ES-I3 (cell line): ENCODE results near the gene SLC27A4.
"Not testable (repeated sequence)": the region's sequence is repeated elsewhere in the genome, so short reads cannot be mapped to it uniquely, and the experiment has no call there.

ENCODE experiments used
- H3K36me3 ChIP-seq: 2 replicates; pipeline ENCODE4 v1.6.1; 2013; ENCODE audit warnings: mild to moderate bottlenecking, low read length, control low read depth, moderate library complexity; ENCODE audit not compliant: insufficient read depth
- H3K4me1 ChIP-seq: 2 replicates; pipeline ENCODE4 v1.6.1; 2013; ENCODE audit warnings: mild to moderate bottlenecking, control low read depth, low read length; ENCODE audit not compliant: insufficient read depth
- H3K9ac ChIP-seq: 2 replicates; pipeline ENCODE4 v1.6.1; 2013; ENCODE audit warnings: low read depth, mild to moderate bottlenecking, low read length, moderate library complexity
- H3K9me3 ChIP-seq: 2 replicates; pipeline ENCODE4 v1.6.1; 2013; ENCODE audit warnings: mild to moderate bottlenecking, low read length, moderate library complexity; ENCODE audit not compliant: control insufficient read depth, insufficient read depth

SLC27A4 gene

GRCh38 chr9:128317629-128318028 lies 22.7 kb upstream of the SLC27A4 start:
- H3K4me1 ChIP-seq: no peaks in the 10 kb centered on the region
- H3K9ac ChIP-seq: no peak overlapping the region
- peaks cover 5% of the 10 kb centered on the region; the same call in 1 of the 2 replicates for H3K36me3 ChIP-seq
- H3K9me3 ChIP-seq: no peaks in the 10 kb centered on the region

GRCh38 chr9:128321343-128321742 lies 19.0 kb upstream of the SLC27A4 start:
- Histone ChIP-seq H3K36me3 (peaks cover 8% of the 10 kb centered on the region; the same call in 1 of the 2 replicates), H3K9me3 (no peaks in the 10 kb centered on the region), H3K9ac (no peak overlapping the region), H3K4me1 (peaks cover 6% of the 10 kb centered on the region; the same call in 1 of the 2 replicates)

GRCh38 chr9:128321879-128322403 lies 18.4 kb upstream of the SLC27A4 start:
- peak overlapping the region; percentile 94 for H3K9ac ChIP-seq
- no peaks in the 10 kb centered on the region for H3K9me3 ChIP-seq
- H3K4me1 ChIP-seq: peaks cover 6% of the 10 kb centered on the region; the same call in 1 of the 2 replicates
- H3K36me3 ChIP-seq: peaks cover 8% of the 10 kb centered on the region; the same call in 1 of the 2 replicates

- no peaks in the 10 kb centered on the region for H3K9me3 ChIP-seq
- peaks cover 6% of the 10 kb centered on the region; the same call in 1 of the 2 replicates for H3K4me1 ChIP-seq
- H3K9ac ChIP-seq: peak within 1 kb of the TSS; percentile 94
- H3K36me3 ChIP-seq: 0 out of 2 replicates have a peak, but pooled peaks cover 4% of the 10 kb centered on the region
Observed at GRCh38 chr9:128322404-128323211, 17.7 kb upstream of the SLC27A4 start, which contains the start of the genes COQ4 and TRUB2. TSS of gene COQ4 (plus strand) at chr9:128322839. CDS start at chr9:128322859, 20 bp downstream. TSS of gene TRUB2 (minus strand) at chr9:128322447. CDS start at chr9:128322408, 39 bp downstream.

DNA sequence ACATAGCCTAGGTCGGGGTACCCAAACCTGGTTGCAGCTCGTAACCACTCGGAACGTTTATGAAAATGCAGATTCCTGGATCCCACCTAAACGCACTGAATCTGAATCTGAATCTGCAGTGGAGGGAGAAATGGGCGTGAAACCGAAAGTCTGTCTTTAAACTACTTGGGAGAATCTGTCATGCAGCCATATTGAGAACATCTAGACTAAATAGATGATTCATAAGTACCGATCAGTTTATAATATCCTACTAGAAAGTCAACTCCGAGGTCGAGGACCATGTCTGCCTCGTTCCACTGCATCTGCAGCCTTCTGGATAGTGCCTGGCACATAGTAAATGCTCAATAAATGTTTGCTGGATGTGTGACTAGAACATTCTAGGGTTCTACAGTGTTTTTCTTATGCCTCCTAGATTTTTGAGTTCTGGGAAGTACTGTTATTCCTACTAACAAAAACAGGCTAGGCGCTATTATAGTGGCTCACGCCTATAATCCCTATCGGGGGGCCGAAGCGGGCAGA lies 17.1 kb upstream of the SLC27A4 start:
- Histone ChIP-seq H3K9me3 (no peaks in the 10 kb centered on the region), H3K4me1 (peaks cover 6% of the 10 kb centered on the region; the same call in 1 of the 2 replicates), H3K36me3 (0 out of 2 replicates have a peak, but pooled peaks cover 4% of the 10 kb centered on the region), H3K9ac (peak overlapping the region; percentile 94)

- 0 out of 2 replicates have a peak, but pooled peaks cover 4% of the 10 kb centered on the region for H3K36me3 ChIP-seq
- H3K4me1 ChIP-seq: peaks cover 6% of the 10 kb centered on the region; the same call in 1 of the 2 replicates
Observed at GRCh38 chr9:128323791-128324190, 16.5 kb upstream of the SLC27A4 start.

GRCh38 chr9:128324401-128324800 lies 15.9 kb upstream of the SLC27A4 start:
- Histone ChIP-seq H3K36me3 (0 out of 2 replicates have a peak, but pooled peaks cover 4% of the 10 kb centered on the region), H3K4me1 (peaks cover 6% of the 10 kb centered on the region; the same call in 1 of the 2 replicates), H3K9me3 (no peaks in the 10 kb centered on the region), H3K9ac (no peak overlapping the region)

More at GRCh38 chr9:128323791-128324190, 16.5 kb upstream of the SLC27A4 start:
- peak overlapping the region; percentile 94; the same call in 1 of the 2 replicates for H3K9ac ChIP-seq
- no peaks in the 10 kb centered on the region for H3K9me3 ChIP-seq

DNA sequence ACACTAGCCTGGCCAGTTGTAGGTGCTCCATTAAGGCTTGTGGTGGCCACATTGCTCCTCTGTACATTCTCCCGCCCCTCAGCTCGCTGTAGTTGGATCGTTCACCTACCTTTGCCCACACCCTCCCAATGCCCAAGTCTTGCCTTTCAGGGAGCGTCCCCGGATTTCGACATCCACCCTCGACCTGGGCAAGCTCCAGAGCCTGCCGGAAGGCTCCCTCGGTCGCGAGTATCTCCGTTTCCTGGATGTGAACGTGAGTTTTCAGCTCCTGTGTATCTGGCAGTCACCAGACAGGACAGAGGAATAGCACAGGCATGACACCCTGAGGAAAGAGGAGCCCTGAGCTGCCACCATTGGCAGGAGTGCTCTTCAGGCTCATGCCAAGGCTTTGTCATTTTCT lies 14.7 kb upstream of the SLC27A4 start:
- H3K4me1 ChIP-seq: peaks cover 6% of the 10 kb centered on the region; the same call in 1 of the 2 replicates
- no peaks in the 10 kb centered on the region for H3K9me3 ChIP-seq
- H3K36me3 ChIP-seq: 0 out of 2 replicates have a peak, but pooled peaks cover 4% of the 10 kb centered on the region
- no peak overlapping the region for H3K9ac ChIP-seq

- Histone ChIP-seq H3K9ac (no peak overlapping the region), H3K9me3 (no peaks in the 10 kb centered on the region), H3K4me1 (no peaks in the 10 kb centered on the region), H3K36me3 (no peaks in the 10 kb centered on the region)
Observed at GRCh38 chr9:128333451-128333869, 6.9 kb upstream of the SLC27A4 start.

GRCh38 chr9:128335161-128335560 lies 5.2 kb upstream of the SLC27A4 start:
- H3K9ac ChIP-seq: no peak overlapping the region
- H3K36me3 ChIP-seq: no peaks in the 10 kb centered on the region
- H3K4me1 ChIP-seq: no peaks in the 10 kb centered on the region
- H3K9me3 ChIP-seq: no peaks in the 10 kb centered on the region

DNA sequence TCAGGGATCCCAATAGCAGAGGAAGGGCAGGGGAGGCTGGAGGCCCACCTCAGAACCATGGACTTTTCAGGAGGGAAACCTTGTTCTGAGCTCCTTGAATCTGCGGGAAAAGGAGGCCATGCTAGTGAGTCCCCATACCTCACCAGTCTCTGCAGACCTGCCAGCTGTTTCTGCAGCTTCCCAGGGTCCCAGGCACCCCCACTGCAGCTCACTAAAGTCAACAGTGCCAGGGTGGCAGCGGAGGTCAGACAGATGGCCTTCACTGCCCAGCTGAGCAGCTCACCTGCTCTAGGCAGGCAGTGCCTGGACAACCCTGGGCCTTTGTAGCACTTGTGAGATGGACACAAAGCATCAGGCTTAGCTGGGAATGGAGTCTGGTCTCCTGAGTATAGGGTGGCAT lies 4.4 kb upstream of the SLC27A4 start:
- H3K9ac ChIP-seq: no peak overlapping the region
- no peaks in the 10 kb centered on the region for H3K36me3 ChIP-seq
- no peaks in the 10 kb centered on the region for H3K4me1 ChIP-seq
- H3K9me3 ChIP-seq: no peaks in the 10 kb centered on the region

- no peaks in the 10 kb centered on the region for H3K4me1 ChIP-seq
- H3K9me3 ChIP-seq: no peaks in the 10 kb centered on the region
- no peak overlapping the region for H3K9ac ChIP-seq
- H3K36me3 ChIP-seq: no peaks in the 10 kb centered on the region
Observed at GRCh38 chr9:128337936-128338335, 2.4 kb upstream of the SLC27A4 start.

DNA sequence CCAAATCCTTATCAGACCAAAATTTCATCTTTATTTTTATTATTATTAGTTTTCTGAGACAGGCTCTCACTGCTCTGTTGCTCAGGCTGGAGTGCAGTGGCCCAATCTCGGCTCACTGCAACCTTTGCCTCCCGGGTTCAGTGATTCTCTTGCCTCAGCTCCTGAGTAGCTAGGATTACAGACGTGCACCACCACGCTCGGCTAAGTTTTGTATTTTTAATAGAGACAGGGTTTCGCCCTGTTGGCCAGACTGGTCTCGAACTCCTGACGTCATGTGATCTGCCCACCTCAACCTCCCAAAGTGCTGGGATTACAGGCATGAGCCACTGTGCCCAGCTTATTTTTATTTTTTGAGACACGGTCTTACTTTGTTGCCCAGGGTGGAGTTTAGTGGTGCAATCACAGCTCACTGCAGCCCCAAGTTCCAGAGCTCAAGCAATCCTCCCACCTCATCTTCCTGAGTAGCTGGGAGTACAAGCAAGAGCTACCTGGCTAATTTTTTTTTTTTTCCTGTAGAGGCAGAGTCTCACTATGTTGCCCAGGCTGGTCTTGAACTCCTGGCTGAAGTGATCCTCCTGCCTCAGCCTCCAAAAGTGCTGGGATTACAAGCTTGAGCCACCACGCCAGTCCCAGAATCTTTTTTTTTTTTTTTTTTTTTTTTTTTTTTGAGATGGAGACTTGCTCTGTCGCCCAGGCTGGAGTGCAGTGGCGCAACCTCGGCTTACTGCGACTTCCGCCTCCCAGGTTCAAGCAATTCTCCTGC lies 1.3 kb upstream of the SLC27A4 start:
- H3K9me3 ChIP-seq: not testable (repeated sequence)

More for the DNA sequence above, 1.3 kb upstream of the SLC27A4 start:
- not testable (repeated sequence) for H3K9ac ChIP-seq, H3K4me1 ChIP-seq, H3K36me3 ChIP-seq
